HCT116 (cell line): ENCODE measurements around the gene LYPD6. TPM values are rescaled to one million over a fixed set of nuclear protein-coding genes. Genes with fewer than 3 reads are reported as not detected.

Experiments
- ATAC-seq: fragments of 200-7000 bp; cut with Tn5 transposase; 2 replicates; pipeline ENCODE4 v1.9.1; 2020; ENCODE audit warnings: mild to moderate bottlenecking, moderate library complexity
- BruUV-seq: library from RNA; stranded (reverse); fragments of 400-500 nt; replicated peaks from 2 replicates; lab custom pipeline; 2021; lab: Mats Ljungman, UMichigan
- CTCF ChIA-PET: fragments of 300-600 bp; sonication (Branson Sonifier 250); formaldehyde crosslinking; loops from one replicate; lab custom pipeline; 2021; ENCODE audit warnings: antibody characterized with exemption; lab: Charles Lee
- POLR2A ChIA-PET: fragments of 300-600, 350-600 bp; sonication (Branson Sonifier 250); formaldehyde crosslinking; loops from one replicate; lab custom pipeline; 2021; ENCODE audit warnings: antibody characterized with exemption; lab: Charles Lee
- RAD21 ChIA-PET, 2 experiments: fragments of 300-600 bp; sonication (Branson Sonifier 250); formaldehyde crosslinking; loops; one replicate each; lab custom pipeline; 2023; ENCODE audit warnings: low total read pairs in 2 of 2; ENCODE audit not compliant: uncharacterized antibody in 2 of 2, unreplicated experiment in 2 of 2, low non-redundant PET in 1 of 2; lab: Charles Lee
- DNase-seq: peaks from one replicate; pipeline ENCODE4 v3.0.0-alpha.2; 2010; ENCODE audit warnings: low read depth, low spot score
- H2AFZ ChIP-seq: fragments of 200-600 bp; shearing (Covaris generic), sonication (generic); 2 replicates; pipeline ENCODE4 v1.6.1; 2017; ENCODE audit warnings: low read depth, mixed run types, mixed read lengths, antibody characterized with exemption, low read length; ENCODE audit not compliant: poor library complexity, severe bottlenecking
- H3K27ac ChIP-seq: 2 replicates; pipeline ENCODE4 v1.5.1; 2012; ENCODE audit warnings: low read depth, low read length
- H3K27me3 ChIP-seq: fragments of 200-600 bp; sonication (generic); 2 replicates; pipeline ENCODE4 v1.6.1; 2016; ENCODE audit warnings: mixed run types, low read length, mixed read lengths; ENCODE audit not compliant: insufficient read depth
- H3K36me3 ChIP-seq, 2 experiments: fragments of 200-500 bp in 1 of 2; fragments of 200-600 bp in 1 of 2; sonication (Bioruptor generic) in 1 of 2; sonication (generic) in 1 of 2; 2 replicates each; pipeline versions ENCODE4 v1.5.1 to v1.6.1; 2014 to 2016; ENCODE audit warnings: low read length in 2 of 2, inconsistent platforms in 1 of 2, mixed read lengths in 1 of 2, mixed run types in 1 of 2; ENCODE audit not compliant: insufficient read depth in 2 of 2, control insufficient read depth in 1 of 2
- H3K4me1 ChIP-seq, 2 experiments: fragments of 200-600 bp in 1 of 2; sonication (generic) in 1 of 2; 2 replicates each; pipeline versions ENCODE4 v1.5.1 to v1.6.1; 2012 to 2017; ENCODE audit warnings: low read length in 2 of 2, inconsistent platforms in 1 of 2, mild to moderate bottlenecking in 1 of 2, mixed read lengths in 1 of 2, mixed run types in 1 of 2, moderate library complexity in 1 of 2; ENCODE audit not compliant: insufficient read depth in 2 of 2, control insufficient read depth in 1 of 2
- H3K4me2 ChIP-seq: fragments of 200-600 bp; sonication (generic); 2 replicates; pipeline ENCODE4 v1.6.1; 2017; ENCODE audit warnings: mixed run types, low read length, mixed read lengths
- H3K4me3 ChIP-seq, 2 experiments: fragments of 200-600 bp in 1 of 2; sonication (generic) in 1 of 2; replicated peaks in 1 of 2; 2 replicates each; pipeline ENCODE4 v1.5.1; 2011 to 2016; ENCODE audit warnings: low read length in 2 of 2, control low read depth in 1 of 2, low read depth in 1 of 2, mild to moderate bottlenecking in 1 of 2, mixed read lengths in 1 of 2, mixed run types in 1 of 2
- H3K79me2 ChIP-seq: fragments of 200-600 bp; sonication (generic); 2 replicates; pipeline ENCODE4 v1.6.1; 2017; ENCODE audit warnings: mild to moderate bottlenecking, mixed run types, low read length, moderate library complexity, mixed read lengths; ENCODE audit not compliant: insufficient read depth
- H3K9ac ChIP-seq: fragments of 200-600 bp; sonication (generic); 2 replicates; pipeline ENCODE4 v1.6.1; 2016; ENCODE audit warnings: low read length, mixed read lengths
- H3K9me2 ChIP-seq: fragments of 200-600 bp; sonication (generic), shearing (Covaris generic); 2 replicates; pipeline ENCODE4 v1.6.1; 2017; ENCODE audit warnings: mixed run types, mild to moderate bottlenecking, moderate library complexity; ENCODE audit not compliant: insufficient read depth
- H3K9me3 ChIP-seq, 2 experiments: fragments of 200-500 bp in 1 of 2; fragments of 200-600 bp in 1 of 2; sonication (Bioruptor generic) in 1 of 2; sonication (generic) in 1 of 2; 2 replicates each; pipeline ENCODE4 v1.6.1; 2014 to 2017; ENCODE audit warnings: low read length in 2 of 2, mixed read lengths in 2 of 2, inconsistent platforms in 1 of 2, low read depth in 1 of 2, mild to moderate bottlenecking in 1 of 2, mixed run types in 1 of 2, moderate library complexity in 1 of 2; ENCODE audit not compliant: control insufficient read depth in 1 of 2, insufficient read depth in 1 of 2
- H4K20me1 ChIP-seq: fragments of 200-600 bp; sonication (generic), shearing (Covaris generic); 2 replicates; pipeline ENCODE4 v1.6.1; 2017; ENCODE audit warnings: mixed run types, mild to moderate bottlenecking, moderate library complexity; ENCODE audit not compliant: insufficient read depth
- RAD21 ChIP-seq: IDR thresholded peaks from 2 replicates; pipeline ENCODE4 v1.6.1; 2012; ENCODE audit warnings: low read depth, mild to moderate bottlenecking
- REST ChIP-seq: IDR thresholded peaks from 2 replicates; pipeline ENCODE4 v1.6.1; 2012; ENCODE audit warnings: low read depth
- SRF ChIP-seq: IDR thresholded peaks from 2 replicates; pipeline ENCODE4 v1.6.1; 2012; ENCODE audit warnings: low read depth
- intact Hi-C: fragments of 100-400 bp; cut with micrococcal nuclease; formaldehyde crosslinking; loops from 2 replicates; pipeline ENCODE4 v1.10.0; 2022
- total RNA-seq: library from RNA; stranded (reverse); gene quantifications from one replicate; pipeline ENCODE4 v1.2.1, GENCODE V29; 2021; ENCODE audit not compliant: unreplicated experiment
- TF ChIP-seq, protein P1 (sequence below): IDR thresholded peaks from 2 replicates; pipeline ENCODE4 v1.6.1; 2011; ENCODE audit warnings: mild to moderate bottlenecking, low read length, moderate library complexity; ENCODE audit not compliant: insufficient replicate concordance; ENCODE audit errors: extremely low read depth

Gene LYPD6
- total RNA-seq, 1 experiment from 2014 or later = 3.0 TPM

DNA sequence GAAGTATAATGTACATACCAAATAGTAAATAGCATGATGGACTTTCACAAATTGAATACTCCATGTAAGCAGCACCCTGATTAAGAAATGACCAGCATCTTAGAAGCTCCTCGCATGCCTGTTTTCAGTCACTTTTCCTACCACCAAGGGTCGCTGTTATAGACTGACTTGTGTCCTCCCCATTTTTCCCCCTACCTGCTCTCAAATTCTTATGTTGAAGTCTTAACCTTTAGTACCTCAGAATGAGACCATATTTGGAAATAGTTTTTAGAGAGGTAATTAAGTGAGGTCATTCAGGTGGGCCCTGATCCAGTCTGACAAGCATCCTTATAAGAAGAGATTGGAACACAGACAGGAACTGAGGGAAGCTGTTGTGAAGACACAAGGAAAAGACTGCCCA is 125.9 kb downstream of the LYPD6 start:
- no peak overlapping the region for H3K9ac ChIP-seq
- RAD21 ChIA-PET = no interaction called here
- TF ChIP-seq SRF (no peak), RAD21 (no peak), REST (no peak)
- TF ChIP-seq, protein P1, sequence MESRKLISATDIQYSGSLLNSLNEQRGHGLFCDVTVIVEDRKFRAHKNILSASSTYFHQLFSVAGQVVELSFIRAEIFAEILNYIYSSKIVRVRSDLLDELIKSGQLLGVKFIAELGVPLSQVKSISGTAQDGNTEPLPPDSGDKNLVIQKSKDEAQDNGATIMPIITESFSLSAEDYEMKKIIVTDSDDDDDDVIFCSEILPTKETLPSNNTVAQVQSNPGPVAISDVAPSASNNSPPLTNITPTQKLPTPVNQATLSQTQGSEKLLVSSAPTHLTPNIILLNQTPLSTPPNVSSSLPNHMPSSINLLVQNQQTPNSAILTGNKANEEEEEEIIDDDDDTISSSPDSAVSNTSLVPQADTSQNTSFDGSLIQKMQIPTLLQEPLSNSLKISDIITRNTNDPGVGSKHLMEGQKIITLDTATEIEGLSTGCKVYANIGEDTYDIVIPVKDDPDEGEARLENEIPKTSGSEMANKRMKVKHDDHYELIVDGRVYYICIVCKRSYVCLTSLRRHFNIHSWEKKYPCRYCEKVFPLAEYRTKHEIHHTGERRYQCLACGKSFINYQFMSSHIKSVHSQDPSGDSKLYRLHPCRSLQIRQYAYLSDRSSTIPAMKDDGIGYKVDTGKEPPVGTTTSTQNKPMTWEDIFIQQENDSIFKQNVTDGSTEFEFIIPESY = no peak
- TF ChIP-seq, all 23 proteins: peak for 0
- no TSS peak for BruUV-seq
- intact Hi-C loops = no loop called here
- Histone ChIP-seq H3K4me1 (no peaks in the 10 kb centered on the region), H3K9me3 (no peaks in the 10 kb centered on the region), H2AFZ (no peak overlapping the region), H3K4me2 (no peak overlapping the region), H3K4me3 (no peak overlapping the region), H3K36me3 (no peaks in the 10 kb centered on the region), H3K27ac (no peak overlapping the region), H3K27me3 (no peaks in the 10 kb centered on the region), H3K79me2 (no peaks in the 10 kb centered on the region), H4K20me1 (no peaks in the 10 kb centered on the region), H3K9me2 (no peaks in the 10 kb centered on the region)
- DNase-seq (no peak), ATAC-seq (no peak)
- ChIA-PET POLR2A (no interaction called here), CTCF (no interaction called here)
